ENCODE results near the gene YPEL5. TPM values are rescaled to one million over a fixed set of nuclear protein-coding genes. Genes with fewer than 3 reads are reported as not detected.
"Not testable (repeated sequence)": the region's sequence is repeated elsewhere in the genome, so short reads cannot be mapped to it uniquely, and the experiment has no call there.

Gene YPEL5
- polyA plus RNA-seq (2012; ENCODE audit: insufficient read depth, insufficient read length, low read depth) = 30.1 TPM

DNA sequence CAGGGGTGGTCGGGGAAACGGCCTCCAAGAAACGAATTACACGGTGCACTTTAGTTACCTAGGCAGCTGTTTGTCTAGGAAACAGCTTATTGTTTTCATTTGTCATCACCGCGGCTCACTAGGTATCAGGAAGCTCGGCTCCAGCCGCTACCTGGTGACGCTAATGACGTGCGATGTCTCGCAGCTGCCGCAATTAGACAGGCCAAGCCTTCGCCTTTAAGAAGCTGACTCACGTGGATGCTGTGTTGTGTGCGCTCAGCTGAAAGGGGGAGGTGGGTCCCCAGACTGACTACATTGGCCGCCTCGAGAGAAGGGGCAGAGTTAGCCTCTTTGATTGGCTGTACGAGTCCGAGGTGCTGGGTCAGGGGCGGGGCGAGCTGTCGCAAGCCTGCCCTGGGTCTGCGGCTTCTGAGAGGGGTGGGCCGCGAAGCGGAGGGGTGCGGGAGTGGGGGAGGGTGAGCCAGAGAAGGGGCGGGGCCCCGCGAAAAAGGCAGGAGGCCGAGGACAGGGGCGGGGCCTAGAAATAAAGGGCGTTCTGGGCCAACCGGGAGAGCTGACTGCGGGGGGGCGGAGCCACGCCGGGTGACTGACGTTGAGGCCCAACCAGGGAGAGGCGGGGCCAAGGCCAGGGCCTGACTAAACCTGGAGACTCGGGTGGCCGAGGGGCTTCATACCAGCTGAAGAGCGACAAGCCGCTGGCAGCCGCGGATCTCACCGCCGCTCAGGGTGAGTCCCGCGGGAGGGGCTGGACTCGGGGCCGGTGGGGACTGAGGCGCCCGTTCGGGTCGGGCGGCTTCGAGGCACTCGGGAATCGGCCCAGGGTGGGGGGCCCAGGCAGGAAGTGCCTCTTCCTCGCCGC, at the start of gene YPEL5:
Gene YPEL5, plus strand, starts transcription at position 671 of the 859 bp plus-strand sequence. CDS start 9,645 bp downstream, outside the sequence.
- Histone ChIP-seq H3K36me3 (no peaks in the 10 kb centered on the region), H3K4me3 (ENCODE audit: low read depth, low read length) (peak within 1 kb of the TSS; percentile 76), H3K9me3 (no peaks in the 10 kb centered on the region), H3K27me3 (no peaks in the 10 kb centered on the region), H3K4me1 (peaks cover 16% of the 10 kb centered on the region)
- TF ChIP-seq, protein P1, sequence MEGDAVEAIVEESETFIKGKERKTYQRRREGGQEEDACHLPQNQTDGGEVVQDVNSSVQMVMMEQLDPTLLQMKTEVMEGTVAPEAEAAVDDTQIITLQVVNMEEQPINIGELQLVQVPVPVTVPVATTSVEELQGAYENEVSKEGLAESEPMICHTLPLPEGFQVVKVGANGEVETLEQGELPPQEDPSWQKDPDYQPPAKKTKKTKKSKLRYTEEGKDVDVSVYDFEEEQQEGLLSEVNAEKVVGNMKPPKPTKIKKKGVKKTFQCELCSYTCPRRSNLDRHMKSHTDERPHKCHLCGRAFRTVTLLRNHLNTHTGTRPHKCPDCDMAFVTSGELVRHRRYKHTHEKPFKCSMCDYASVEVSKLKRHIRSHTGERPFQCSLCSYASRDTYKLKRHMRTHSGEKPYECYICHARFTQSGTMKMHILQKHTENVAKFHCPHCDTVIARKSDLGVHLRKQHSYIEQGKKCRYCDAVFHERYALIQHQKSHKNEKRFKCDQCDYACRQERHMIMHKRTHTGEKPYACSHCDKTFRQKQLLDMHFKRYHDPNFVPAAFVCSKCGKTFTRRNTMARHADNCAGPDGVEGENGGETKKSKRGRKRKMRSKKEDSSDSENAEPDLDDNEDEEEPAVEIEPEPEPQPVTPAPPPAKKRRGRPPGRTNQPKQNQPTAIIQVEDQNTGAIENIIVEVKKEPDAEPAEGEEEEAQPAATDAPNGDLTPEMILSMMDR (IDR thresholded peaks at IDR 0.05; ENCODE audit: low read depth, low read length) = no peak
- DNase-seq = peak; percentile 100

DNA sequence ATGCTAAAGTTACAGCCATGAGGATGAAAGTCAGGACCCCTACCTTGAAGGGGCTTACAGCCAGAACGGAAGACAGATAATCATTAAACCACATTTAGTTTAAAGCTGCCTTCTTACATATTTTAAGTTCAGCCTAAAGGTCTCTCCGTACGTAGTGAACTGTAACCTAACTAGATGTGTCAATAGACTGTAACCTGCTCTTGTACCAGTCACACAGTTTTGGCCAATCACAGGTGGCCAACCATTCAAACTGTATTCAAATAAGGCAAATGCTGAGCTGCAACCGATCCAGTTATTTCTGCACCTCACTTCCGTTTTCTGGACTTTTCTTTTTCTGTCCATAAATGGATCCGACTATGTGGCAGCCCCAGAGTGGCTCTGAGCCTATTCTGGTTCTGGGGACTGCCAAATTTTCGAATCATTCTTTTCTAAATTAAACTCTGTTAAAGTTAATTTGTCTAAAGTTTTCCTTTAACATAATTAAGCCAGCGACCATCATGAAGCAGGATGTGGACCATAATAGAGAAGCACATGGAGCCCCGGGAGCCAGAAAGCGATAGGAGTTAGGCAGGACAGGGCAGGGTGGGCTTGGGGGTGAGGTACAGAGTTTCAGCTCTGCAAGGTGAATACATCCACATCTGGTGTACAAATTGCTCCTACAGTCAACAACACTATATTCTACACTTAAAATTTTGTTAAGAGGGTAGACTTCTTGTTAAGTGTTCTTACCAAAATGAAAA, 48.4 kb upstream of the YPEL5 start:
- Histone ChIP-seq H3K9me3 (no peaks in the 10 kb centered on the region), H3K27me3 (peaks cover 38% of the 10 kb centered on the region), H3K4me3 (ENCODE audit: low read depth, low read length) (no peak overlapping the region), H3K36me3 (no peaks in the 10 kb centered on the region), H3K4me1 (no peaks in the 10 kb centered on the region)
- TF ChIP-seq, protein P1 (IDR thresholded peaks at IDR 0.05; ENCODE audit: low read depth, low read length) = no peak
- no peak for DNase-seq

- not testable (repeated sequence) for H3K4me1 ChIP-seq; DNase-seq; H3K36me3 ChIP-seq; H3K9me3 ChIP-seq; H3K4me3 ChIP-seq (ENCODE audit: low read depth, low read length)
- H3K27me3 ChIP-seq = peaks cover 29% of the 10 kb centered on the region
Measured at GRCh38 chr2:30099366-30099765, 47.4 kb upstream of the YPEL5 start.

- DNase-seq; H3K4me3 ChIP-seq (ENCODE audit: low read depth, low read length); H3K36me3 ChIP-seq; H3K9me3 ChIP-seq; H3K4me1 ChIP-seq: not testable (repeated sequence)
- H3K27me3 ChIP-seq = peaks cover 19% of the 10 kb centered on the region
Measured at GRCh38 chr2:30100691-30101090, 46.1 kb upstream of the YPEL5 start.

DNA sequence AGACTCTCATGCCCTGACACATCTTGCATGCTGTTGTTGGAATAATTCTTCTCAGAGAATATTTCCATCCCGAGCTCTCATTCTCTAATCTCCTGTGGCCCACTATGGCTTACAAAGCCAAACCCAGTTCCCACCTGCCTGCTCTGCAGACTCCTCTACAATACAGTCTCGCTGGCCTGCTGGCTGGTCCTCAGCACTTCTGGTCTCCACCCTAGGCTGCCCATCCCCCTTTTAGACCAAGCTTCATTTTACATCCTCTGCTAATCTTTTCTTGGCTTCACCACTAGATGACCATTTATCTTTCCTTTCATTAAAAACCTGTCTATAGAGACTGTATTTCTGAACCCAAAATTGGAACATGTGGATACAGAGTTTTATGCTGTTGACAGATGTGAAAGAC, 42.5 kb upstream of the YPEL5 start:
- no peak for DNase-seq
- TF ChIP-seq, protein P1 (IDR thresholded peaks at IDR 0.05; ENCODE audit: low read depth, low read length) = no peak
- Histone ChIP-seq H3K4me1 (no peaks in the 10 kb centered on the region), H3K27me3 (no peaks in the 10 kb centered on the region), H3K36me3 (no peaks in the 10 kb centered on the region), H3K4me3 (ENCODE audit: low read depth, low read length) (no peak overlapping the region), H3K9me3 (no peaks in the 10 kb centered on the region)

DNA sequence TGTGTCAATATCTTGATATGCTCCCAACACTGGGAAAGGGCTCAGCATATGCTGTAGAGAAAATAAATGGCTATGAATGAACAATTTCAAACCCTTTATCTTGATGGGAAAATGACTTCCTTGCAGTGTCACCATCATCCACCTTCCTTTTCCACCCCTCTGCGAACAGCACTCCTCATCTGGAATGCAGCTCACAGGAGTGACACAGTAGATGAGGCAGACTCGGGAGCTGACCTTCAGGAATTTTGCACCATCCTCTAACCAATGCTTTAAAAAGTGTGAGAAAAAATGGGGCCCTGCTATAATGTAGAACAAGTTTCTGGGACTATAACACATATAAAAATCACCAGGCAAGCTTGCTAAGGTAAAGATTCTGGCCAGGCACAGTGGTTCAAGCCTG, 41.3 kb upstream of the YPEL5 start:
- TF ChIP-seq, protein P1 (IDR thresholded peaks at IDR 0.05; ENCODE audit: low read depth, low read length) = no peak
- Histone ChIP-seq H3K9me3 (no peaks in the 10 kb centered on the region), H3K36me3 (no peaks in the 10 kb centered on the region), H3K4me1 (no peaks in the 10 kb centered on the region), H3K4me3 (ENCODE audit: low read depth, low read length) (no peak overlapping the region), H3K27me3 (no peaks in the 10 kb centered on the region)
- DNase-seq = no peak

DNA sequence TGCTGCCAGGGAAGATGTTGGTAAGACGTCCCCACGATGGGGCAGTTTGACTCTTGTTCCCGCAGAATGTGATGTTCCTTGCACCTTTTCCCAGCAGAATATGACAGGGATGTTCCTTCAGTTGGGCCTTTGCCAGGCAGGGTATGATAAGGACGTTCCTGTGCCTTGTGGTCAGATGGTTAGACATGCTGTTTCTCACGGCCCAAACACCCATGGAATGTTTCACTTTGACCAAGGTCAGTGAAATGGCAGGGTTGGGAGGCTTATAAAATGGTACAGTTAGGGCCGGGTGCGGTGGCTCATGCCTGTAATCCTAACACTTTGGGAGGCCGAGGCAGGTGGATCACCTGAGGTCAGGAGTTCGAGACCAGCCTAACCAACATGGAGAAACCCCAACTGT, 40.3 kb upstream of the YPEL5 start:
- Histone ChIP-seq H3K36me3 (no peaks in the 10 kb centered on the region), H3K4me1 (no peaks in the 10 kb centered on the region), H3K4me3 (ENCODE audit: low read depth, low read length) (no peak overlapping the region), H3K27me3 (no peaks in the 10 kb centered on the region), H3K9me3 (no peaks in the 10 kb centered on the region)
- TF ChIP-seq, protein P1 (IDR thresholded peaks at IDR 0.05; ENCODE audit: low read depth, low read length) = no peak
- no peak for DNase-seq

All from BE2C (cell line).